Right hindlimb (tissue), 1 donor: ENCODE measurements around the gene EML4.
"Not testable (repeated sequence)": the region's sequence is repeated elsewhere in the genome, so short reads cannot be mapped to it uniquely, and the experiment has no call there.

ENCODE experiments used
- DNase-seq: peaks from one replicate; pipeline ENCODE4 v3.0.0-alpha.2; 2018

The EML4 gene

DNA sequence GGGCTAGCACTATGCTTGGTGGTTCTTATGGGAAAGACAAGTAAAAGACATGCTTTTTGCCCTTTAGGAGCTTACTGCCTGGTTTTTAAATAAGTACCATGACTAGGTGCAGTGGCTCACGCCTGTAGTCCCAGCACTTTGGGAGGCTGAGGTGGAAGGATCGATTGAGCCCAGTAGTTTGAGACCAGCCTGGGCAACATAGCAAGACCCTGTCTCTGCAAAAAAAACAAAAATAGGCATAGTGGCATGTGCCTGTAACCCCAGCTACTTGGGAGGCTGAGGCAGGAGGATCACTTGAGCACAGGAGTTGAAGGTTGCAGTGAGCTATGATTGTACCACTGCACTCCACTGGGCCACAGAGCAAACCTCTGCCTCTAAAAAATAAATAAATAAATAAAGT, 4.3 kb downstream of the EML4 start:
- DNase-seq = not testable (repeated sequence)

GRCh38 chr2:42176992-42177738, 8.0 kb downstream of the EML4 start:
- DNase-seq = no peak

DNA sequence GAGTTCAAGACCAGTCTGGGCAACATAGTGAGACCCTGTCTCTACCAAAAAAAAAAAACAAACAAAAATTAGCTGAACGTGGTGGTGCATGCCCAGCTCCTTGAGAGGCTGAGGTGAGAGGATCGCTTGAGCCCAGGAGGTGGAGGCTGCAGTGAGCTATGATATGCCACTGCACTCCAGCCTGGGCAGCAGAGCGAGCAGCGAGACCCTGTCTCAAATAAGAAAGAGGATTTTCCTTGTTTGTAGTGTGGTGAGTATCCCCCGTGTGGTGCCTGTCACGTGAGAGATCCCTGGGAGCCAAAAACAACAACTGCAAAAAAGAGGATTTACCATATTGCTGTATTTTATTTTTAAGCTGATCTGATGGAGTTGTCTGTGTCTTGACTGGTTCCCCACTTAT, 9.2 kb downstream of the EML4 start:
- no peak for DNase-seq

GRCh38 chr2:42180300-42180699, 11.1 kb downstream of the EML4 start:
- no peak for DNase-seq

- no peak for DNase-seq
Measured at GRCh38 chr2:42182654-42183308, 13.6 kb downstream of the EML4 start.

- no peak for DNase-seq
Measured at GRCh38 chr2:42183775-42184174, 14.6 kb downstream of the EML4 start.

- no peak for DNase-seq
Measured at GRCh38 chr2:42184346-42184745, 15.2 kb downstream of the EML4 start.

- no peak for DNase-seq
Measured at GRCh38 chr2:42185220-42185921, 16.2 kb downstream of the EML4 start.

- DNase-seq = no peak
Measured at GRCh38 chr2:42186366-42186765, 17.2 kb downstream of the EML4 start.

DNA sequence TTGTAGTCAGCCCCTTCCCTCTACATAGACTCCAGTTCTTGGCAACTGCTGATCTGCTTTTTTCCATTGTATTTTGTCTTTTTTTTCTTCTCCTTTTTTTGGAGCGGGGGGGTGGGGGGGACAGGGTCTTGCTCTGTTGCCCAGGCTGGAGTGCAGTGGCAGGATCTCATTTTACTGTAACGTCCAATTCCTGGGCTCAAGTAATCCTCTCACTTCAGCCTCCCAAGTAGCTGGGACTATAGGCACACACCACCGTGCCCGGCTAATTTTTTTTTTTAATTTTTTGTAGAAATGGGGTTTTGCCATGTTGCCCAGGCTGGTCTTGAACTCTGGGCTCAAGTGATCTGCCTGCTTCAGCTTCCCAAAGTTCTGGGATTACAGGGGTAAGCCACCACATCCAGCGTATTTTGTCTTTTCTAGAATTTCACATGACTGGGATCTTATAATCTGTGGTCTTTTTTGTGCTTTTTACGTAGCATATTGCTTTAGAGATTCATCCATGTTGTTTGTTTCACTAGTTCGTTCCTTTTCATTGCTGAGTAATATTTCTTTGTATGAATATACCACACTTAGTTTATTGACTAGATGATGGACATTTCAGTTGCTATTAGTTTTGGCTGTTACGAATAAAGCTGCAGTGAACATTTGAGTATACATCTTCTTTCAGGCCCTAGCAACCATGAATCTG, 17.9 kb downstream of the EML4 start:
- no peak for DNase-seq

GRCh38 chr2:42187886-42188285, 18.7 kb downstream of the EML4 start:
- DNase-seq = no peak

DNA sequence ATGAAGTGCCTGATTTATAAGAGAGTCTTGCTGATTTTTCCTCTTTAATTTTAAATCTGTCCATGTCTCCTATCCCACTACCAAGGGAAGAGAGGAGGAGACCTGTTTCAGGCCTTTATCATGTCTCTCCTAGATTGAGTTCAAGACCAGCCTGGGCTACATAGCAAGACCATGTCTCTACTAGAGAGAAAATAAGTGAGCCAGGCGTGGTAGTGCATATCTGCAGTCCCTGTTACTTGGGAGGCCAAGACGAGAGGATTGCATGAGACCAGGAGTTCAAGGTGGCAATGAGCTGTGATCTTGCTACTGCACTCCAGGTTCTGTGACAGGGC, 20.0 kb downstream of the EML4 start:
- DNase-seq = no peak

GRCh38 chr2:42190191-42190590, 21.0 kb downstream of the EML4 start:
- no peak for DNase-seq

DNA sequence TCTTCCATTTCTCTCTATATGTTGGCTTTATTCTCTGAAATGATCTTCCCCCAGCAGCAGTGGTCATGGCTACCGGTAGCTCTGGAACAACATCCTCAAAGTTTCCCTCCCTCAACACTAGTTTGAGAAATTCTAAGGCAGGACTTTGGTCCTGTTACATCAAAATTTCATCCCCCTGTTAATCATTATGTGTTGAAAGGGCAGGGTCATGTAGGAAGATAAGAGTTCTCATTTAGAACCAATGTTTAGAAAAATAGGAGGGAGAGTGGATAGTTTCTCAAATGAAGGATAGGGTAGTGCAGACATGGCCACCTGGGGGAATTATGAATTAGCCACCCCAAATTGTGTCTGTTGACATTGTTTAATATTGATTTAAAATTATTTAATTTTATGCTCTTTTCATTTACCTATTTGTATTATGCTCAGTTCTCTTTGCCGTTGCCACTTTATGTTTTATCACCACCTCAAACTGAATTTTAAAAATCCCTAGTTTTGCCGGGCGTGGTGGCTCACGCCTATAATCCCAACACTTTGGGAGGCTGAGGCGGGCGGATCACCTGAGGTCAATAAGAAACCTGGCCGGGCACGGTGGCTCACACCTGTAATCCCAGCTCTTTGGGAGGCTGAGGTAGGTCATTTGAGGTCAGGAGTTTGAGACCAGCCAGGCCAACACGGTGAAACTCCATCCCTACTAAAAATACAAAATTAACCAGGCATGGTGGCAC, 22.3 kb downstream of the EML4 start:
- DNase-seq = no peak

- no peak for DNase-seq
Measured at GRCh38 chr2:42192010-42192373, 22.8 kb downstream of the EML4 start.

- no peak for DNase-seq
Measured at GRCh38 chr2:42192652-42193566, 23.8 kb downstream of the EML4 start.

GRCh38 chr2:42193722-42194187, 24.6 kb downstream of the EML4 start:
- no peak for DNase-seq

- no peak for DNase-seq
Measured at GRCh38 chr2:42194428-42194827, 25.3 kb downstream of the EML4 start.

- no peak for DNase-seq
Measured at GRCh38 chr2:42195559-42195958, 26.4 kb downstream of the EML4 start.

DNA sequence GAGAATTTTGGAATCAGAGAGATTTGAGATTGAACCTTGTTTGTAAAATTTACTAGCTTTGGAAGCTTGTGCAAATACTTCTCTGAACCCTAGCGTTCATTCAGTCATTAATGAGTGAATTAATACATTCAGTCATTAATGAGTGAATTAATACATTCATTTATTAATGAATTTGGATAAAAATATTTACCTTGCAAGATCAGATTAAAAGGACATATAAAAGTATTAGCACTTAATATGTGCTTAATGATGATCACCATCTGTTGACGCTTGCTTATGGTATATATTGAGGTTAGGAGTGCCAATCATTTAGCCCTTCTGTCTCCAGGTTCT, 26.9 kb downstream of the EML4 start:
- DNase-seq = no peak

- DNase-seq = peak; percentile 23
Measured at GRCh38 chr2:42196403-42197267, 27.5 kb downstream of the EML4 start.
